Measurements from ENCODE around the gene BMPR1B.

Gene BMPR1B

GRCh38 chr4:95186666-95187065 is 428.9 kb downstream of the BMPR1B start:
- DNase-seq, result no peak
- in situ Hi-C loops (cut with HindIII; ENCODE audit: low pct_ligation_motif_present, low sequenced_read_pairs), result no loop called here

GRCh38 chr4:95188701-95189370 is 431.1 kb downstream of the BMPR1B start:
- H3K27ac ChIP-seq, result no peak overlapping the region
- DNase-seq, result no peak
- TF ChIP-seq CTCF (IDR thresholded peaks at IDR 0.05; ENCODE audit: low read depth, low read length, missing control alignments), result no peak
- H3K36me3 ChIP-seq (replicated peaks), result no peaks in the 10 kb centered on the region
- in situ Hi-C loops (cut with HindIII; ENCODE audit: low pct_ligation_motif_present, low sequenced_read_pairs), result no loop called here
- H3K4me3 ChIP-seq (ENCODE audit: low read depth, low read length), result no peak overlapping the region
- no peaks in the 10 kb centered on the region for H3K27me3 ChIP-seq (replicated peaks)

More at GRCh38 chr4:95186666-95187065, 428.9 kb downstream of the BMPR1B start:
- TF ChIP-seq CTCF (IDR thresholded peaks at IDR 0.05; ENCODE audit: low read depth, low read length, missing control alignments), result no peak
- H3K27me3 ChIP-seq (replicated peaks), result no peaks in the 10 kb centered on the region
- no peak overlapping the region for H3K27ac ChIP-seq
- H3K36me3 ChIP-seq (replicated peaks), result no peaks in the 10 kb centered on the region
- H3K4me3 ChIP-seq (ENCODE audit: low read depth, low read length), result no peak overlapping the region

GRCh38 chr4:95190751-95191436 is 433.1 kb downstream of the BMPR1B start:
- TF ChIP-seq CTCF (IDR thresholded peaks at IDR 0.05; ENCODE audit: low read depth, low read length, missing control alignments), result no peak
- H3K27me3 ChIP-seq (replicated peaks), result no peaks in the 10 kb centered on the region
- no peak overlapping the region for H3K4me3 ChIP-seq (ENCODE audit: low read depth, low read length)
- in situ Hi-C loops (cut with HindIII; ENCODE audit: low pct_ligation_motif_present, low sequenced_read_pairs), result no loop called here
- no peak for DNase-seq
- H3K27ac ChIP-seq, result no peak overlapping the region
- no peaks in the 10 kb centered on the region for H3K36me3 ChIP-seq (replicated peaks)

GRCh38 chr4:95191537-95191936 is 433.8 kb downstream of the BMPR1B start:
- H3K27me3 ChIP-seq (replicated peaks), result no peaks in the 10 kb centered on the region
- H3K4me3 ChIP-seq (ENCODE audit: low read depth, low read length), result no peak overlapping the region
- no peak for TF ChIP-seq CTCF (IDR thresholded peaks at IDR 0.05; ENCODE audit: low read depth, low read length, missing control alignments)
- no peak for DNase-seq
- H3K36me3 ChIP-seq (replicated peaks), result no peaks in the 10 kb centered on the region
- in situ Hi-C loops (cut with HindIII; ENCODE audit: low pct_ligation_motif_present, low sequenced_read_pairs), result no loop called here
- no peak overlapping the region for H3K27ac ChIP-seq

- DNase-seq, result no peak
- Histone ChIP-seq H3K27me3 (replicated peaks) (no peaks in the 10 kb centered on the region), H3K4me3 (ENCODE audit: low read depth, low read length) (no peak overlapping the region), H3K36me3 (replicated peaks) (no peaks in the 10 kb centered on the region), H3K27ac (no peak overlapping the region)
- no peak for TF ChIP-seq CTCF (IDR thresholded peaks at IDR 0.05; ENCODE audit: low read depth, low read length, missing control alignments)
- in situ Hi-C loops (cut with HindIII; ENCODE audit: low pct_ligation_motif_present, low sequenced_read_pairs), result no loop called here
Observed at GRCh38 chr4:95193391-95194224, 435.9 kb downstream of the BMPR1B start.

All from brain microvascular endothelial cell (primary cell).